SK-N-MC (cell line): ENCODE measurements around the gene FCGR2B.

Experiments used
- EZH2 ChIP-seq: fragments of 200-600 bp; sonication (generic); IDR thresholded peaks from one replicate; pipeline ENCODE4 v1.6.1; 2017; ENCODE audit warnings: antibody characterized with exemption
- FOXP2 ChIP-seq: optimal IDR thresholded peaks from 2 replicates; pipeline ENCODE3; 2011; ENCODE audit warnings: mild to moderate bottlenecking, moderate library complexity; ENCODE audit not compliant: insufficient read depth; ENCODE audit errors: extremely low read length, control extremely low read depth

- TF ChIP-seq EZH2, result no peak
- TF ChIP-seq FOXP2, result no peak
Measured at GRCh38 chr1:161706113-161706481, 43.2 kb downstream of the FCGR2B start.
